ENCODE data around the gene LSR. TPM values are rescaled to one million over a fixed set of nuclear protein-coding genes. Genes with fewer than 3 reads are reported as not detected.

The LSR gene
- total and polyA plus RNA-seq, 2 of the 4 experiments (the other 2 are of a cell fraction) = 0.18 to 0.44 TPM

DNA sequence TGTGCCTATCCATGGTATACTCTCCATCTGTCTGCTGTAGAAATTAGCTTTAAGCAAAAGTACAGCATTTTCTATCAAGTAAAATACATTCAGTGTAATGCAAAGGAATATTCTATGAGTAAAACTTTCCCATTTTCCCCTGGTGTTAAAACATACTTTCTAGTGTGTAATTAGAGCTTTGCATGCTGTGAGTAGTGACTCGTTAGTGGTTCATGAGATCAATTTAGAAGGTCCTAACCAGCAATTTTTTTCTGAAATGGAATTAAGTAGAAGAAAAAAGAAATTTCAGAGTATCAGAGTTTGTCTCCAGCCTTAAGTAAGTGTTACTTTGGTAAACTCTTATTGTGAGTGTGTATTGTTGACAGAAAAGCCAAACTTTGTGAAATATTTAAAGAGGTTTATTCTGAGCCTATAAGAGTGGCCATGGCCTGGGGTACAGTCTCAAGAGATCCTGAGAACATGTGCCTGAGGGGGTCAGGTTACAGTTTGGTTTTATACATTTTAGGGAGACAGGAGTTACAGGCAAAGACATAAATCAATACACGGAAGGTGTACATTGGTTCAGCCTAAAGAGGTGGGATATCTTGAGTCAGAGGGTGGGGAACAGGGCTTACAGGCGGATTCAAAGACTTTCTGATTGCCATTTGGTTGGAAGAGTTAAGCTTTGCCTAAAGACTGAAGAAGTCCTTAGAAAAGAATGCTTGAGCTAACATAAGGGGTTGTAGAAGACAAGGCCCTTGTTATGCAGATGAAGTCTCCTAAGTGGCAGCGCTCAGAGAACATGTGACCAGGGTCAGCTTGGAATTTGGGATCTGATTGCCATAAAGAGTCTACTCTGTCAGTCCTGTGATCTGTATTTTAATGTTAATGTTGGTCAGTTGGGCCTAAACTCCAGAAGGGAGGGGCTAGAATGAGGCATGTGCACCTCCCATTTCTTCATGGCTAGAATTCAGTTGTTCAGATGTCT, 45.8 kb upstream of the LSR start:
- no peak overlapping the region for H2AK5ac ChIP-seq (ENCODE audit: low read depth, low read length)
- no peak overlapping the region for H3K4me3 ChIP-seq (ENCODE audit: insufficient read depth, low read depth, low read length)
- H2AK9ac ChIP-seq (replicated peaks; ENCODE audit: low read depth, low read length, poor library complexity) = no peak overlapping the region
- H4K5ac ChIP-seq (ENCODE audit: low read depth, low read length) = no peak overlapping the region
- dilution Hi-C loops (cut with HindIII; ENCODE audit: low sequenced_read_pairs, unreplicated experiment) = no loop called here
- no peak overlapping the region for H2BK120ac ChIP-seq (ENCODE audit: low read depth, low read length)
- H2AFZ ChIP-seq (replicated peaks; ENCODE audit: low read length, poor library complexity) = no peak overlapping the region
- H3K18ac ChIP-seq (ENCODE audit: low read depth, low read length) = no peak overlapping the region
- H3K23ac ChIP-seq (ENCODE audit: low read depth, low read length) = no peak overlapping the region
- H3K36me3 ChIP-seq (ENCODE audit: control insufficient read depth, insufficient read depth, low read length) = no peaks in the 10 kb centered on the region
- no peak overlapping the region for H2BK5ac ChIP-seq (ENCODE audit: low read depth, low read length, poor library complexity, severe bottlenecking)
- 41% methylated on average over 4 of the region's 4 CpGs; no CpG with 5 or more reads in 1 of the 2 experiments for WGBS, 2 experiments (ENCODE audit: extremely low coverage in 2 of 2, insufficient read length in 1 of 2)
- no peak overlapping the region for H3K14ac ChIP-seq (replicated peaks; ENCODE audit: low read depth, low read length)
- peaks cover 10% of the 10 kb centered on the region for H3K27me3 ChIP-seq (ENCODE audit: control insufficient read depth, insufficient read depth, low read length)
- intact Hi-C loops (cut with micrococcal nuclease) = no loop called here
- no peak overlapping the region for H3K27ac ChIP-seq (ENCODE audit: insufficient read depth, low read length)
- H3K79me1 ChIP-seq (ENCODE audit: low read depth in 1 of 2, low read length in 2 of 2) = no peaks in the 10 kb centered on the region
- ChIA-PET CTCF (no interaction called here), POLR2A (ENCODE audit: unreplicated experiment) (no interaction called here)
- no peaks in the 10 kb centered on the region for H3K9me1 ChIP-seq (ENCODE audit: insufficient read depth, low read length)
- no peaks in the 10 kb centered on the region for H3K9me3 ChIP-seq (ENCODE audit: control insufficient read depth, insufficient read depth, low read length)
- no peak overlapping the region for H2BK15ac ChIP-seq (ENCODE audit: low read depth, low read length)
- no peak overlapping the region for H4K91ac ChIP-seq (ENCODE audit: insufficient read depth, low read depth, low read length)
- H4K20me1 ChIP-seq (ENCODE audit: insufficient read depth, low read length) = no peaks in the 10 kb centered on the region
- H3K56ac ChIP-seq (ENCODE audit: extremely low read depth, insufficient read depth, low read length) = no peak overlapping the region
- no peak overlapping the region for H4K8ac ChIP-seq (ENCODE audit: low read depth in 2 of 2, low read length in 2 of 2)
- H3K4me1 ChIP-seq (ENCODE audit: control insufficient read depth, insufficient read depth, low read length) = no peaks in the 10 kb centered on the region
- in situ Hi-C loops (cut with MboI; ENCODE audit: low sequenced_read_pairs) = no loop called here
- H2BK20ac ChIP-seq (ENCODE audit: low read depth, low read length) = no peak overlapping the region
- no TSS peak for BruUV-seq (replicated peaks)
- H3K4ac ChIP-seq (ENCODE audit: low read depth, low read length) = no peak overlapping the region
- H3K4me2 ChIP-seq (ENCODE audit: low read depth, low read length) = no peak overlapping the region
- H3K9ac ChIP-seq (ENCODE audit: low read depth, low read length) = no peak overlapping the region
- DNase-seq (no peak), ATAC-seq (ENCODE audit: low read depth) (no peak)
- TF ChIP-seq RAD21 (IDR thresholded peaks at IDR 0.05; ENCODE audit: low read length) (no peak), RFX5 (IDR thresholded peaks at IDR 0.05; ENCODE audit: low read depth, low read length) (no peak), POLR2A (IDR thresholded peaks at IDR 0.05; ENCODE audit: low read depth, low read length) (no peak), FOS (IDR thresholded peaks at IDR 0.05; ENCODE audit: low read depth, low read length) (no peak), CTCF (conservative IDR thresholded peaks at IDR 0.05; ENCODE audit: low read depth, low read length) (no peak), MXI1 (IDR thresholded peaks at IDR 0.05; ENCODE audit: borderline replicate concordance, low read depth, low read length) (no peak), SMC3 (IDR thresholded peaks at IDR 0.05; ENCODE audit: low read depth, low read length) (no peak), MAZ (IDR thresholded peaks at IDR 0.05; ENCODE audit: borderline replicate concordance, low read depth, low read length) (no peak), MAFK (IDR thresholded peaks at IDR 0.05; ENCODE audit: low read depth, low read length) (no peak), RCOR1 (IDR thresholded peaks at IDR 0.05; ENCODE audit: insufficient replicate concordance, low read length) (no peak), BHLHE40 (IDR thresholded peaks at IDR 0.05; ENCODE audit: low read depth, low read length) (no peak), CEBPB (IDR thresholded peaks at IDR 0.05; ENCODE audit: low read depth, low read length) (no peak), CHD1 (IDR thresholded peaks at IDR 0.05; ENCODE audit: low read depth, low read length) (no peak)
- TF ChIP-seq, protein P1, sequence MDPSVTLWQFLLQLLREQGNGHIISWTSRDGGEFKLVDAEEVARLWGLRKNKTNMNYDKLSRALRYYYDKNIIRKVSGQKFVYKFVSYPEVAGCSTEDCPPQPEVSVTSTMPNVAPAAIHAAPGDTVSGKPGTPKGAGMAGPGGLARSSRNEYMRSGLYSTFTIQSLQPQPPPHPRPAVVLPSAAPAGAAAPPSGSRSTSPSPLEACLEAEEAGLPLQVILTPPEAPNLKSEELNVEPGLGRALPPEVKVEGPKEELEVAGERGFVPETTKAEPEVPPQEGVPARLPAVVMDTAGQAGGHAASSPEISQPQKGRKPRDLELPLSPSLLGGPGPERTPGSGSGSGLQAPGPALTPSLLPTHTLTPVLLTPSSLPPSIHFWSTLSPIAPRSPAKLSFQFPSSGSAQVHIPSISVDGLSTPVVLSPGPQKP (IDR thresholded peaks at IDR 0.05; ENCODE audit: borderline replicate concordance, low read depth, low read length) = no peak
- TF ChIP-seq, protein P2, sequence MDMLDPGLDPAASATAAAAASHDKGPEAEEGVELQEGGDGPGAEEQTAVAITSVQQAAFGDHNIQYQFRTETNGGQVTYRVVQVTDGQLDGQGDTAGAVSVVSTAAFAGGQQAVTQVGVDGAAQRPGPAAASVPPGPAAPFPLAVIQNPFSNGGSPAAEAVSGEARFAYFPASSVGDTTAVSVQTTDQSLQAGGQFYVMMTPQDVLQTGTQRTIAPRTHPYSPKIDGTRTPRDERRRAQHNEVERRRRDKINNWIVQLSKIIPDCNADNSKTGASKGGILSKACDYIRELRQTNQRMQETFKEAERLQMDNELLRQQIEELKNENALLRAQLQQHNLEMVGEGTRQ (IDR thresholded peaks at IDR 0.05; ENCODE audit: low read depth, low read length) = no peak

All from IMR-90 (cell line).